ENCODE measurements around the gene CH25H.
"Not testable (repeated sequence)": the region's sequence is repeated elsewhere in the genome, so short reads cannot be mapped to it uniquely, and the experiment has no call there.

Gene CH25H

DNA sequence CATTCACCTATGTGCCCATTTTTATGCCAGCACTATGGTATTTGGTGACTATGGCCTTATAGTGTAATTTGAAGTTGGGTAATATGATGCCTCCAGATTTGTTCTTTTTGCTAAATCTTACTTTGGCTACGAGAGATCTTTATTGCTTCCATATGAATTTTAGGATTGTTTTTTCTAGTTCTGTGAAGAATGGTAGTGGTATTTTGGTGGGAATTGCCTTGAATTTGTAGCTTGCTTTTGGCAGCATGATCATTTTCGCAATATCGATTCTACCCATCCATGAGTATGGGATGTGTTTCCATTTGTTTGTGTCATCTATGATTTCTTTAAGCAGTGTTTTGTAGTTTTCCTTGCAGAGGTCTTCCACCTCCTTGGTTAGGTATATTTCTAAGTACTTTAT is 15.8 kb downstream of the CH25H start:
- DNase-seq = not testable (repeated sequence)

GRCh38 chr10:89189211-89189734 is 17.8 kb downstream of the CH25H start:
- no peak for DNase-seq

DNA sequence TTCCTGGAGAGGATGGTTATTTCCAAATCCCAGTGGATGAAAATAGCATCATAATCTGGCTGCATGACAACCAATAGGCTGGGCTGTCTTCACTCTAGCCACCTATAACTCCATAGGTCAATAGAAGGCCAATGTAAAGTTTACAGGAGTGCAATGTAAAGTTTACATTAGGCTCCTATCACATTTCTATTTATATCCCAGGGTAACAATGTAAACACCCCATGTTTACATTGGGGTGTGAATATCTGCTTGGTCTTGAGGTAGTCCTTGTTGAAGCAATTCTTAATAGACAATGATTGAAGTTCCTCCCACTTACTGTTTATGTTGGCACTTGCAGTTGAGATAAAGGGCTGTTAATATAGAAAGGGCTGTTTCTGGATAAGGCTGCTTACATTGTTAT is 21.5 kb downstream of the CH25H start:
- DNase-seq = no peak

GRCh38 chr10:89184638-89185037 is 22.5 kb downstream of the CH25H start:
- no peak for DNase-seq

DNA sequence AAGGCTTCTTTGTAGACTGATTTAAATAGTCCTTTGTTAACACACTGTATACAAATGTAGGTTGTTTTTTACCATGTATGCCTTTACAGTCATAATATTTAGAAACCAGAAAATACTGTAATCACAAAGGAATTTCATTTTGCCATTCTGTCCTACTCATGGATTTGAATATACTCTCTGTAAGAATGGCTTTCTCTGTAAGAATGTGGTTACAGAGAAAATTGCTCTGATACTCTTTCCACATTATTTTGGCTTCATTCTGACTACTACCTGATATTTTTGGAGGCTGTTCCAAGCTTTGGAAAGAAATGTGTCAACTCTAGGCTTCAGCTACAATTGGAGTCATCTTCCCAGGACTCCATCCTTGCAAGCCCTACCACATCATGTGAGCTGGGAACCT is 23.5 kb downstream of the CH25H start:
- no peak for DNase-seq

DNA sequence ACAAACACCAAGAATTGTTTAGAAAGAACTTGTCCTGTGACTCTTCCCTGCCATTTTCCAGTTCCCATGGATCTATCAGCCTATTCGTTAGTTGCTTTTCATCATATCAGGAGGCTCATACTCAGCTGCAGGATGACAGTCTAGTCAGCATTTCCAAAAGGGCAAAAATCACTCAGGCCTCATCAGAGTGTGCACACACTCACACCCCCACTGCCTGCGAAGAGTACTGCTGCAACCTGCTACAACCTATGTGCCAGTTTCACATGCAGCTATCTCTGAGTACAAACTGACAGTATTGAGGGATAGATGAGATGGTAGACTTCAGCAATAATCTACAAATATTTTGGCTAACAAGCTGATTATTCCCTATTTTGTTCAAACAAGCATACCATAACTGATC is 24.2 kb downstream of the CH25H start:
- no peak for DNase-seq

GRCh38 chr10:89175816-89176215 is 31.3 kb downstream of the CH25H start:
- no peak for DNase-seq

GRCh38 chr10:89173075-89173474 is 34.0 kb downstream of the CH25H start:
- no peak for DNase-seq

GRCh38 chr10:89171996-89172395 is 35.1 kb downstream of the CH25H start:
- no peak for DNase-seq

- DNase-seq = no peak
Observed at GRCh38 chr10:89171263-89171872, 35.7 kb downstream of the CH25H start.

GRCh38 chr10:89168354-89168900 is 38.7 kb downstream of the CH25H start:
- DNase-seq = not testable (repeated sequence)

- DNase-seq = no peak
Observed at GRCh38 chr10:89167915-89168314, 39.2 kb downstream of the CH25H start.

DNA sequence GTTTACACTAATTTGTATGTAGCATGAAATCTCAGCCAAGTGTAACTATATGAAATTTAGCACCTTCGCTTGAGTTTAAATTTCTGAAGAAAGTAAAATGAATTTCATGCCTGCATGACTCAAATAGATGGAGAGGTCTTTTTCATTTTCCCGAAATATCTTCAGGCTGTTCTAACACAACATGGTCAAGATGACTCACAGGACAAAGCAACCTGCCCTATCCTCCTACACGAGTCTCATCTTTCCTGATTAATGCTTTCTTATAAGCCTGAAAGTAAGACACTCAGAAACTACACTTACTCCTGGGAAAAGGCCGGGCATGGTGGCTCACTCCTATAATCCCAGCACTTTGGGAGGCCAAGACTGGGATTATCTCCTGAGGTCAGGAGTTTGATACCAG is 41.2 kb downstream of the CH25H start:
- no peak for DNase-seq

- no peak for DNase-seq
Observed at GRCh38 chr10:89164920-89165319, 42.2 kb downstream of the CH25H start.

- no peak for DNase-seq
Observed at GRCh38 chr10:89164080-89164479, 43.0 kb downstream of the CH25H start.

GRCh38 chr10:89163265-89163995 is 43.7 kb downstream of the CH25H start:
- DNase-seq = no peak

- DNase-seq = no peak
Observed at GRCh38 chr10:89162596-89162995, 44.5 kb downstream of the CH25H start.

DNA sequence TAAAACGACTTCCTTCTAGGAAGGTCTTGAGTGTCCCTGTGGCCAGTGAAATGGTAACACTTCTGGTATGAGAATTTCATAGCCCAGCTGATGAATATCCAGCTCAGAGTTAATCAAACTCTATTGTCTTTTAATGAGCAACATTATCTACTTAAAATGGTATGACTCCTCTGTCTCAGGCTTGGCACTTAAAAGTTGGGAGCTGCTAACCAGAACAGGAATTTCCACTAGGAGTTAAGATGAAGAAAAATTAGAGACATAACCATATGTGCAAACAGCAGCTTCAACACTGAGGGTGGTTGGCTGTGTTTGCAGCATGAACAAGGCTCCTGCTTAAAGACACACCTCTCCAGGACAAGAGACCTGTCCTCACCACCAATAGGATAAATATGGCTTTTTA is 46.8 kb downstream of the CH25H start:
- DNase-seq = no peak

GRCh38 chr10:89159761-89160160 is 47.4 kb downstream of the CH25H start:
- no peak for DNase-seq

- no peak for DNase-seq
Observed at GRCh38 chr10:89159316-89159715, 47.8 kb downstream of the CH25H start.

GRCh38 chr10:89158446-89158845 is 48.7 kb downstream of the CH25H start:
- DNase-seq = no peak

DNA sequence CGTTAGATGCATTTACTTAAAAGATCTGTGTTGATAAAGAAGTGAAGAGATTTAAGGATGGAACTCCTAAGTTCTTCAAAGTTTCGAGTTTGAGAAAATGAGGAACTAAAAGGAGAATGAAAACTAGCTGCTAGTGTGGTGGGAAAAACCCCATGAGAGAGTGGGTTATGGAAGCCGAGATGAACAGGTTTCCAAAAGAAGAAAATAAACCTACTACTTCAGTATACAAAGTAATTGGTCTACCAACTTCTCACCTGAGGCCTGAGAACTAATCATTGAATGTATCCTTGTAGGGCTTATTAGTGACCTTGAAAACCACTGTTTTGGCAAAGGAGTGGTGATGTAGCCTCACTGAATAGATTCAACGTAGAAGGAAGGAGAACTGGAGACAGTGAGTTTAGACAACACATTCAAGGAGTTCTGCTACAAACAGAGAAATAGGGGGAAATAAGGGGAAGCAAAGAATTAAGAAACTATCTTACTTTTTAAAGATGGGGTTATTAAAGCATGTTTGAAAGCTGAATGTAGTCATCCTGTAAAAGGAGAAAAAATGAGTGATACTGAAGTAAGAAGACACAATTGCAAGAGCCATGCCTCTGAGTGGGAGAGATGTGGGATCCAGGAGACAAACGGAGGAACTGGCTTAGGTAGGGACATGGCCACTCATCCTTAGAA is 50.8 kb downstream of the CH25H start:
- no peak for DNase-seq
